Neural progenitor cell (in vitro differentiated cells): Measurements from ENCODE around the gene ETFA. TPM values are rescaled to one million over a fixed set of nuclear protein-coding genes. Genes with fewer than 3 reads are reported as not detected.

ENCODE experiments used
- DNase-seq: peaks from one replicate; pipeline ENCODE4 v3.0.0-alpha.2; 2016; ENCODE audit warnings: low spot score
- H2AFZ ChIP-seq: fragments of 200-600 bp; sonication (generic); replicated peaks from 2 replicates; pipeline ENCODE4 v1.6.1; 2016; ENCODE audit warnings: antibody characterized with exemption
- H3F3A ChIP-seq: fragments of 200-600 bp; sonication (generic); 2 replicates; pipeline ENCODE4 v1.6.1; 2016; ENCODE audit warnings: antibody characterized with exemption, low read depth
- H3K27ac ChIP-seq: fragments of 200-600 bp; sonication (generic); 2 replicates; pipeline ENCODE4 v1.5.1; 2016; ENCODE audit warnings: mild to moderate bottlenecking
- H3K27me3 ChIP-seq: fragments of 200-600 bp; sonication (generic); 2 replicates; pipeline ENCODE4 v1.6.1; 2016; ENCODE audit warnings: mild to moderate bottlenecking, moderate library complexity
- H3K36me3 ChIP-seq: fragments of 200-600 bp; sonication (generic); 2 replicates; pipeline ENCODE4 v1.5.1; 2016
- H3K4me1 ChIP-seq: fragments of 200-600 bp; sonication (generic); 2 replicates; pipeline ENCODE4 v1.6.1; 2016; ENCODE audit warnings: mixed run types
- H3K4me2 ChIP-seq: fragments of 200-600 bp; sonication (generic); 2 replicates; pipeline ENCODE4 v1.6.1; 2016
- H3K4me3 ChIP-seq: fragments of 200-600 bp; sonication (generic); 2 replicates; pipeline ENCODE4 v1.5.1; 2016
- H3K79me2 ChIP-seq: fragments of 200-600 bp; sonication (generic); 2 replicates; pipeline ENCODE4 v1.6.1; 2016; ENCODE audit warnings: low read depth
- H3K9ac ChIP-seq: fragments of 200-600 bp; sonication (generic); 2 replicates; pipeline ENCODE4 v1.6.1; 2016
- H3K9me3 ChIP-seq: fragments of 200-600 bp; sonication (generic); 2 replicates; pipeline ENCODE4 v1.5.1; 2016; ENCODE audit warnings: low read depth
- H4K20me1 ChIP-seq: fragments of 200-600 bp; sonication (generic); 2 replicates; pipeline ENCODE4 v1.6.1; 2016; ENCODE audit warnings: low read depth
- H3K27ac Mint-ChIP-seq: 3 replicates; pipeline ENCODE4 v1.8.0; 2021; ENCODE audit warnings: mixed read lengths
- H3K27me3 Mint-ChIP-seq: 2 replicates; pipeline ENCODE4 v1.8.0; 2022; ENCODE audit warnings: low read depth, mild to moderate bottlenecking, inconsistent platforms, moderate library complexity, mixed read lengths; ENCODE audit not compliant: insufficient read depth
- H3K36me3 Mint-ChIP-seq: 3 replicates; pipeline ENCODE4 v1.8.0; 2021; ENCODE audit warnings: mixed read lengths
- H3K4me1 Mint-ChIP-seq: 3 replicates; pipeline ENCODE4 v1.8.0; 2021; ENCODE audit warnings: mixed read lengths
- H3K4me3 Mint-ChIP-seq: 3 replicates; pipeline ENCODE4 v1.8.0; 2021; ENCODE audit warnings: mild to moderate bottlenecking, moderate library complexity, mixed read lengths
- H3K9me3 Mint-ChIP-seq: 3 replicates; pipeline ENCODE4 v1.8.0; 2020; ENCODE audit warnings: mixed read lengths
- CTCF ChIP-seq: fragments of 200-600 bp; sonication (generic); IDR thresholded peaks from 2 replicates; pipeline ENCODE4 v1.5.1; 2017; ENCODE audit warnings: antibody characterized with exemption, mild to moderate bottlenecking
- EZH2 ChIP-seq: fragments of 200-600 bp; sonication (generic); IDR thresholded peaks from 2 replicates; pipeline ENCODE4 v1.6.1; 2017; ENCODE audit warnings: antibody characterized with exemption, mild to moderate bottlenecking, moderate library complexity
- EZH2phosphoT487 ChIP-seq: fragments of 200-600 bp; sonication (generic); IDR thresholded peaks from 2 replicates; pipeline ENCODE4 v1.6.1; 2017; ENCODE audit warnings: antibody characterized with exemption
- total RNA-seq: library from RNA; depleted of rRNA; stranded (reverse); fragments of >200 nt; gene quantifications from 2 replicates; pipeline ENCODE4 v1.2.3, GENCODE V29; 2015; ENCODE audit warnings: low replicate concordance

Gene ETFA
- total RNA-seq, 1 donor from 2014 or later: 99.3 TPM

- H3K9ac ChIP-seq: no peak overlapping the region
- no peaks in the 10 kb centered on the region for H3K9me3 ChIP-seq
- H3K4me3 ChIP-seq: no peak overlapping the region
- no peak for TF ChIP-seq EZH2
- no peak for TF ChIP-seq EZH2phosphoT487
- TF ChIP-seq CTCF: no peak
- Mint-ChIP-seq H3K27me3 (peaks cover 8% of the 10 kb centered on the region), H3K4me1 (peaks cover 7% of the 10 kb centered on the region), H3K27ac (no peak overlapping the region), H3K9me3 (no peaks in the 10 kb centered on the region), H3K36me3 (no peaks in the 10 kb centered on the region), H3K4me3 (no peak overlapping the region)
- H3K79me2 ChIP-seq: no peaks in the 10 kb centered on the region
- no peak overlapping the region for H3K27ac ChIP-seq
- H3F3A ChIP-seq: no peaks in the 10 kb centered on the region
- H3K4me2 ChIP-seq: no peak overlapping the region
- no peaks in the 10 kb centered on the region for H3K36me3 ChIP-seq
- H3K27me3 ChIP-seq: peaks cover 13% of the 10 kb centered on the region
- H3K4me1 ChIP-seq: peaks cover 9% of the 10 kb centered on the region
- no peaks in the 10 kb centered on the region for H4K20me1 ChIP-seq
- DNase-seq: no peak
- no peak overlapping the region for H2AFZ ChIP-seq
These were observed 12.8 kb upstream of the ETFA start for GRCh38 chr15:76324066-76324465.

- no peak overlapping the region for H3K27ac Mint-ChIP-seq
These were observed 10.3 kb upstream of the ETFA start for GRCh38 chr15:76321602-76322001.

GRCh38 chr15:76321171-76321570 lies 9.9 kb upstream of the ETFA start:
- no peak overlapping the region for H3K27ac ChIP-seq
- no peak overlapping the region for H2AFZ ChIP-seq
- peaks cover 13% of the 10 kb centered on the region for H3K27me3 ChIP-seq
- H3K9me3 Mint-ChIP-seq: no peaks in the 10 kb centered on the region
- peaks cover 7% of the 10 kb centered on the region for H3K27me3 Mint-ChIP-seq
- no peaks in the 10 kb centered on the region for H3K36me3 ChIP-seq
- no peaks in the 10 kb centered on the region for H3K9me3 ChIP-seq
- peaks cover 9% of the 10 kb centered on the region for H3K4me1 ChIP-seq
- H3K4me3 ChIP-seq: no peak overlapping the region
- H3K4me2 ChIP-seq: peak overlapping the region; percentile 32
- TF ChIP-seq EZH2: no peak
- TF ChIP-seq EZH2phosphoT487: no peak
- no peak for TF ChIP-seq CTCF
- no peaks in the 10 kb centered on the region for H4K20me1 ChIP-seq
- H3K4me3 Mint-ChIP-seq: no peak overlapping the region
- H3F3A ChIP-seq: no peaks in the 10 kb centered on the region
- H3K36me3 Mint-ChIP-seq: no peaks in the 10 kb centered on the region
- DNase-seq: peak; percentile 46
- H3K79me2 ChIP-seq: no peaks in the 10 kb centered on the region
- H3K9ac ChIP-seq: no peak overlapping the region
- peaks cover 7% of the 10 kb centered on the region for H3K4me1 Mint-ChIP-seq
- no peak overlapping the region for H3K27ac Mint-ChIP-seq

More at GRCh38 chr15:76321602-76322001, 10.3 kb upstream of the ETFA start:
- H2AFZ ChIP-seq: no peak overlapping the region
- H3K4me3 ChIP-seq: no peak overlapping the region
- no peak overlapping the region for H3K9ac ChIP-seq
- H3K27me3 ChIP-seq: peaks cover 13% of the 10 kb centered on the region
- peaks cover 9% of the 10 kb centered on the region for H3K4me1 ChIP-seq
- H3K4me2 ChIP-seq: peak overlapping the region; percentile 32
- no peaks in the 10 kb centered on the region for H3F3A ChIP-seq
- no peak for DNase-seq
- TF ChIP-seq CTCF (no peak), EZH2 (no peak), EZH2phosphoT487 (no peak)
- H3K36me3 ChIP-seq: no peaks in the 10 kb centered on the region
- no peaks in the 10 kb centered on the region for H4K20me1 ChIP-seq
- H3K27ac ChIP-seq: no peak overlapping the region
- H3K27me3 Mint-ChIP-seq: peaks cover 5% of the 10 kb centered on the region
- no peaks in the 10 kb centered on the region for H3K79me2 ChIP-seq
- H3K9me3 ChIP-seq: no peaks in the 10 kb centered on the region
- peaks cover 7% of the 10 kb centered on the region for H3K4me1 Mint-ChIP-seq
- no peaks in the 10 kb centered on the region for H3K36me3 Mint-ChIP-seq
- H3K9me3 Mint-ChIP-seq: no peaks in the 10 kb centered on the region
- H3K4me3 Mint-ChIP-seq: no peak overlapping the region
